Measurements from ENCODE around the gene KRT7.

The KRT7 gene

DNA sequence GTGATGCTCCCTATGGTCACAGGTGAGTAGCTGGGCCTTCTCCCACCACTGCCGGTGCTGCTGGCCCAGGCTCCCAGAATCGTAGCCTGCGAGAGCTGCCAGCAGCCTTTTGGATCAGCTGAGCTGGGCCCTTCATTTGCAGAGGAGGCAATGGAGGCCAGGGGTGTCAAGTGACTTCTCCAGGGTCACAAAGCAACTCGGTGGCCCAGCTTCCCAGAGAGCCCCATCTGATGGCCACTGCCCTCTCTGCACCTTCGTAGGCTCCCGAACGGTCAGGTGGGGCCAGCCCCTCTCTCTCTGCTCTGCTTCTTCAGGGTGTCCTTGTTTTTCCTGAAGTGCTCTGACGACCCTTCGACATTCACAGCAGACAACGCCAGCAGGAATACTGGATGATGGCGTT is 45.8 kb upstream of the KRT7 start:
- Histone ChIP-seq H3K4me2 (ENCODE audit: low read depth, low read length, poor library complexity, severe bottlenecking) (no peak overlapping the region), H3K4me3 (ENCODE audit: insufficient read depth, low read length, poor library complexity, severe bottlenecking) (no peak overlapping the region), H3K9me3 (ENCODE audit: insufficient read depth, low read length) (no peaks in the 10 kb centered on the region), H3K36me3 (ENCODE audit: low read length) (no peaks in the 10 kb centered on the region), H3K9ac (ENCODE audit: low read length) (no peak overlapping the region), H4K20me1 (ENCODE audit: low read depth, low read length) (no peaks in the 10 kb centered on the region), H3K27ac (ENCODE audit: low read depth, low read length) (no peak overlapping the region), H3K9me2 (replicated peaks; ENCODE audit: insufficient read depth, low read length) (no peaks in the 10 kb centered on the region), H3K27me3 (ENCODE audit: low read length) (no peaks in the 10 kb centered on the region), H3K79me2 (ENCODE audit: insufficient read depth, low read length) (no peaks in the 10 kb centered on the region), H2AFZ (ENCODE audit: low read depth, low read length, severe bottlenecking) (no peak overlapping the region), H3F3A (ENCODE audit: insufficient read depth) (no peaks in the 10 kb centered on the region)
- no peak for TF ChIP-seq EZH2phosphoT487 (conservative IDR thresholded peaks at IDR 0.05; ENCODE audit: low read length)
- TF ChIP-seq, protein P1, sequence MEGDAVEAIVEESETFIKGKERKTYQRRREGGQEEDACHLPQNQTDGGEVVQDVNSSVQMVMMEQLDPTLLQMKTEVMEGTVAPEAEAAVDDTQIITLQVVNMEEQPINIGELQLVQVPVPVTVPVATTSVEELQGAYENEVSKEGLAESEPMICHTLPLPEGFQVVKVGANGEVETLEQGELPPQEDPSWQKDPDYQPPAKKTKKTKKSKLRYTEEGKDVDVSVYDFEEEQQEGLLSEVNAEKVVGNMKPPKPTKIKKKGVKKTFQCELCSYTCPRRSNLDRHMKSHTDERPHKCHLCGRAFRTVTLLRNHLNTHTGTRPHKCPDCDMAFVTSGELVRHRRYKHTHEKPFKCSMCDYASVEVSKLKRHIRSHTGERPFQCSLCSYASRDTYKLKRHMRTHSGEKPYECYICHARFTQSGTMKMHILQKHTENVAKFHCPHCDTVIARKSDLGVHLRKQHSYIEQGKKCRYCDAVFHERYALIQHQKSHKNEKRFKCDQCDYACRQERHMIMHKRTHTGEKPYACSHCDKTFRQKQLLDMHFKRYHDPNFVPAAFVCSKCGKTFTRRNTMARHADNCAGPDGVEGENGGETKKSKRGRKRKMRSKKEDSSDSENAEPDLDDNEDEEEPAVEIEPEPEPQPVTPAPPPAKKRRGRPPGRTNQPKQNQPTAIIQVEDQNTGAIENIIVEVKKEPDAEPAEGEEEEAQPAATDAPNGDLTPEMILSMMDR (IDR thresholded peaks at IDR 0.05; ENCODE audit: insufficient read depth, low read length, poor library complexity, severe bottlenecking) = no peak

DNA sequence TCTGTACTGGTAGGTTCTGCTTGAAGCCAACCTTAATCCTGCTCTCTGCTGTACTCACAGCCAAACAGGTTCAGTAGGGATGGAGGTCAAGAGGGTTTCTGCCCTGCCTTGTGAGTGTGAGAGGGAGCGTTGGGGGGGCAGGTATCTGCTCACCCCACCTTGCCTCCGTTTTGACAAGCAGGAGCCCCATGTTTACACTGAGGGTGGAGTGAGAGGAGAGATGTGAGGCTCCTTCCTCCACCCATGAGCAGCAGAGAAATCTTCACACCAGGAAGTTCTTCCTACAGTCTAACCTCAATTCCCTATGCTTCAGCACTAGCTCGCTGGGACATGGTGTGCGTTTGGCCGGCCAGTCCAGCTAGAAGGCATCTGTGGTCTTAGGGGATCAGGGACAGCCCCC is 45.4 kb upstream of the KRT7 start:
- H3K4me3 ChIP-seq (ENCODE audit: insufficient read depth, low read length, poor library complexity, severe bottlenecking) = no peak overlapping the region
- H3K36me3 ChIP-seq (ENCODE audit: low read length) = no peaks in the 10 kb centered on the region
- TF ChIP-seq, protein P1 (IDR thresholded peaks at IDR 0.05; ENCODE audit: insufficient read depth, low read length, poor library complexity, severe bottlenecking) = no peak
- TF ChIP-seq EZH2phosphoT487 (conservative IDR thresholded peaks at IDR 0.05; ENCODE audit: low read length) = no peak
- H3K4me2 ChIP-seq (ENCODE audit: low read depth, low read length, poor library complexity, severe bottlenecking) = no peak overlapping the region
- no peaks in the 10 kb centered on the region for H3F3A ChIP-seq (ENCODE audit: insufficient read depth)
- no peaks in the 10 kb centered on the region for H3K9me3 ChIP-seq (ENCODE audit: insufficient read depth, low read length)
- no peaks in the 10 kb centered on the region for H3K9me2 ChIP-seq (replicated peaks; ENCODE audit: insufficient read depth, low read length)
- H3K27me3 ChIP-seq (ENCODE audit: low read length) = no peaks in the 10 kb centered on the region
- H4K20me1 ChIP-seq (ENCODE audit: low read depth, low read length) = no peaks in the 10 kb centered on the region
- no peaks in the 10 kb centered on the region for H3K79me2 ChIP-seq (ENCODE audit: insufficient read depth, low read length)
- no peak overlapping the region for H3K9ac ChIP-seq (ENCODE audit: low read length)
- no peak overlapping the region for H2AFZ ChIP-seq (ENCODE audit: low read depth, low read length, severe bottlenecking)
- H3K27ac ChIP-seq (ENCODE audit: low read depth, low read length) = no peak overlapping the region

DNA sequence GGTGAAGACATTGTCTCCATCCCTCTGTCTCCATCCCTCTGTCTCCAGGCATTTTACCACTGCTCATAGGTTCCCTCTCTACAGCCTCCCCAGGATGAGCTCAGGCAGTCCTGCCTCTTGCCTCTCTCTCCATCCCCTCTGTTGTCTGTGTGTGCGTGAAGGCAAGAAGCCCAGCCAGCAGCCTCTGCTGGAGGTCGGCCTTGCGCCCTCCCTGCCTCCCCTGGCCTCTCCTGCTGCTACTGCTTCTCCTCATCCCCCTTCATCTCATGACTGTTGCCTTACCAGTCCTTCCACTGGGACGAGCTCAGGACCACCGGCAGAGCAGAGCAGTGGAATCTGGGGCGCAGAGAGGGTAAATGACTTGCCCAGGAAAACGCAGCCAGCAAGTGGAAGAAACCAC is 44.4 kb upstream of the KRT7 start:
- Histone ChIP-seq H3K9me2 (replicated peaks; ENCODE audit: insufficient read depth, low read length) (no peaks in the 10 kb centered on the region), H2AFZ (ENCODE audit: low read depth, low read length, severe bottlenecking) (no peak overlapping the region), H3K9ac (ENCODE audit: low read length) (no peak overlapping the region), H3K4me2 (ENCODE audit: low read depth, low read length, poor library complexity, severe bottlenecking) (no peak overlapping the region), H3K27ac (ENCODE audit: low read depth, low read length) (no peak overlapping the region), H3K4me3 (ENCODE audit: insufficient read depth, low read length, poor library complexity, severe bottlenecking) (no peak overlapping the region), H3K36me3 (ENCODE audit: low read length) (no peaks in the 10 kb centered on the region), H3K79me2 (ENCODE audit: insufficient read depth, low read length) (no peaks in the 10 kb centered on the region), H3F3A (ENCODE audit: insufficient read depth) (no peaks in the 10 kb centered on the region), H3K9me3 (ENCODE audit: insufficient read depth, low read length) (no peaks in the 10 kb centered on the region), H4K20me1 (ENCODE audit: low read depth, low read length) (no peaks in the 10 kb centered on the region), H3K27me3 (ENCODE audit: low read length) (no peaks in the 10 kb centered on the region)
- TF ChIP-seq, protein P1 (IDR thresholded peaks at IDR 0.05; ENCODE audit: insufficient read depth, low read length, poor library complexity, severe bottlenecking) = no peak
- TF ChIP-seq EZH2phosphoT487 (conservative IDR thresholded peaks at IDR 0.05; ENCODE audit: low read length) = no peak
